DMS53 treated with DMSO at 0.1 percent for 48 hours (cell line): ENCODE results near the gene COX6B1.
"Not testable (repeated sequence)": the region's sequence is repeated elsewhere in the genome, so short reads cannot be mapped to it uniquely, and the experiment has no call there.

Source experiments
- DNase-seq: peaks from one replicate; lab custom pipeline; 2025; ENCODE audit not compliant: unreplicated experiment; lab: John Stamatoyannopoulos, UW

COX6B1 gene

GRCh38 chr19:35648017-35648961 is at the start of gene COX6B1:
Gene COX6B1 (plus strand): TSS chr19:35648323. CDS start chr19:35651244, 2,921 bp downstream.
- peak; percentile 99 for DNase-seq

GRCh38 chr19:35601971-35602370 is 46.2 kb upstream of the COX6B1 start:
- DNase-seq, result no peak

- DNase-seq, result not testable (repeated sequence)
Measured at GRCh38 chr19:35604436-35604835, 43.7 kb upstream of the COX6B1 start.

- not testable (repeated sequence) for DNase-seq
Measured at GRCh38 chr19:35607170-35607569, 41.0 kb upstream of the COX6B1 start.

- DNase-seq, result no peak
Measured at GRCh38 chr19:35607661-35608060, 40.5 kb upstream of the COX6B1 start.

- no peak for DNase-seq
Measured at GRCh38 chr19:35608251-35608650, 39.9 kb upstream of the COX6B1 start.

- no peak for DNase-seq
Measured at GRCh38 chr19:35609851-35610353, 38.2 kb upstream of the COX6B1 start.

GRCh38 chr19:35612224-35612558 is 35.9 kb upstream of the COX6B1 start:
- no peak for DNase-seq

GRCh38 chr19:35612559-35613321 is 35.4 kb upstream of the COX6B1 start, which contains the start of gene HAUS5:
Gene HAUS5 (plus strand): TSS chr19:35612735. CDS start chr19:35612795, 60 bp downstream.
- peak; percentile 89 for DNase-seq

- DNase-seq, result no peak
Measured at GRCh38 chr19:35613574-35613973, 34.5 kb upstream of the COX6B1 start.

- DNase-seq, result no peak
Measured at GRCh38 chr19:35615036-35615435, 33.1 kb upstream of the COX6B1 start.

GRCh38 chr19:35618857-35619256 is 29.3 kb upstream of the COX6B1 start:
- no peak for DNase-seq

- no peak for DNase-seq
Measured at GRCh38 chr19:35619290-35619923, 28.7 kb upstream of the COX6B1 start.

- no peak for DNase-seq
Measured at GRCh38 chr19:35620001-35620400, 28.1 kb upstream of the COX6B1 start.

- no peak for DNase-seq
Measured at GRCh38 chr19:35621708-35622107, 26.4 kb upstream of the COX6B1 start.

GRCh38 chr19:35622750-35623149 is 25.4 kb upstream of the COX6B1 start:
- no peak for DNase-seq

GRCh38 chr19:35623327-35624010 is 24.7 kb upstream of the COX6B1 start:
- DNase-seq, result no peak

- DNase-seq, result no peak
Measured at GRCh38 chr19:35628264-35628564, 19.9 kb upstream of the COX6B1 start.

GRCh38 chr19:35628565-35629331 is 19.4 kb upstream of the COX6B1 start, which contains the start of gene RBM42:
Gene RBM42 (plus strand): TSS chr19:35629036. CDS start chr19:35629154, 118 bp downstream.
- DNase-seq, result peak; percentile 97

- DNase-seq, result no peak
Measured at GRCh38 chr19:35629332-35629633, 18.8 kb upstream of the COX6B1 start.
